Activated T-cell treated with anti-CD3 and anti-CD28 coated beads for 24 hours (primary cell): ENCODE results near the gene MYH13.

ENCODE experiments used
- DNase-seq: peaks from one replicate; pipeline ENCODE4 v3.0.0-alpha.2; 2020; ENCODE audit warnings: low read depth

The MYH13 gene

GRCh38 chr17:10372906-10373305 lies at the start of gene MYH13:
Gene MYH13 (minus strand): TSS chr17:10373006. CDS start chr17:10364530, 8,476 bp downstream.
- no peak for DNase-seq

DNA sequence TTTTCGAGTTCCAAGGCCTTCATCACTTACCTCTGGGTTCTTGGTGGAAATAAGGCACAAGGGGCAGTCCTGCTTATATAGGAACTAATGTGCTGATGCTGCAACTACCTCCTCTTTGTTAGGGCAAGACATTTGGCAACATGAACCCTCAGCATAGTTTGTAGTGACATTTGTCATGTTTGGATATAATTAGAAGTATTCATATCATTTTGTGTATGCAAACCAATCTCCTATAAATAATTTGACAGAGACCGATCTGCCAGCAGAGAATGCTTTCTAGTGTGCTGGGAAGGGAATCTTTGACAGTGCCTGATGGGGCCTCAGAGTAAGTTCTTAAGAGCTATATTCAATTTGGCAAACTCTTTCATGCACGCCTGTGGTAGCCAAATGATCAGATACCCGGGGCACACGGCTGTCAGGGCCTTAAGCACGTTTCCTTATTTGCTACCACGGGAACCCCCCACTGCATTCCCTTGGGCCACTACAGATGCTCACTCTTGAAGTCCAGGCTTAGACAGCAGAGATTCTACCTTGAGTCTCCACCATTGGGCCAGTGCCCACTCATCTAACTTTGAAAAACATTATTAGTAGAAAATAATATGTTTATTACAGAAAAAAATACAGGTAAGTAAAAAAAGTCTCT lies 49.2 kb upstream of the MYH13 start, which contains the start of gene MYH8:
MYH8 (minus strand) TSS at position 51 of the 643 bp plus-strand sequence. CDS start 1,723 bp downstream, outside the sequence.
- no peak for DNase-seq

GRCh38 chr17:10421211-10421610 lies 48.4 kb upstream of the MYH13 start:
- no peak for DNase-seq

GRCh38 chr17:10420811-10421210 lies 48.0 kb upstream of the MYH13 start:
- DNase-seq = no peak

DNA sequence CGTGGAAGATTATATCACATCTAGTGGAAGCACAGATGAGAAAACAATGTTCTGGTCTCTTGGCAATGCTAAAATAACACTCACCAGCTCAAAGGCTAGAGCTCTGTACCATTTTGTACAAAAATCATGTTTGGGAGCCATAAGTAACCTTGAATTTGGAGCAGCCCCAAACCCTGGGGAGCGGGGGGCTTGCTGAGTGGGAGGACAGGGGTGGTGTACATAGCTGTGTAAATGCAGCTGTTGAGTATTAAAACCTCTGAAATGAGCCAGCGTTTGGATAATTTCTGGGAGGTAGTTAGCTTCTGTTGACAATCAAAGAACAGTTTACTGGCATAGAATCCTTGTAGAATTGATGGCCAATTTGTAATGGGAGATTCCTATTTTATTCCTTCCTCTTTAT lies 44.6 kb upstream of the MYH13 start:
- DNase-seq = no peak

- no peak for DNase-seq
Observed at GRCh38 chr17:10415161-10415560, 42.4 kb upstream of the MYH13 start.

DNA sequence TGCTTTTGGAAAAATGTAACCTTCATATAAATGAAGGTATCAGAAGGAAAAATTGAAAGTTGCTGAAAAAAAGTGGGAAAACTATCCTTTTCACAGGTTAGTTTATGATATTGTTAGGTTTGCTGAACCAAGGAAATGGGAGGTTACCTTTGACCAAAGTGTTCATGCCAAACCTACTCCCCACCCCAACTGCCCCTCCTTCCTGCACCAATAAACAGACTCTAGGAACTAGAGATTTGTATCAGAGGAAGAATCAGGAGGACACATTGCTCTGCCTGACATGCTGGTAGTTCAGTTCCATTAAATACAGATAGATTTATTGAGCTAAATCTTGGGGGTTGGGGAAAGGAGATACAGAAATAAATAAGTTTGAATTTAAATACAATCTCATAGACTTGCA lies 30.8 kb upstream of the MYH13 start:
- DNase-seq = no peak

DNA sequence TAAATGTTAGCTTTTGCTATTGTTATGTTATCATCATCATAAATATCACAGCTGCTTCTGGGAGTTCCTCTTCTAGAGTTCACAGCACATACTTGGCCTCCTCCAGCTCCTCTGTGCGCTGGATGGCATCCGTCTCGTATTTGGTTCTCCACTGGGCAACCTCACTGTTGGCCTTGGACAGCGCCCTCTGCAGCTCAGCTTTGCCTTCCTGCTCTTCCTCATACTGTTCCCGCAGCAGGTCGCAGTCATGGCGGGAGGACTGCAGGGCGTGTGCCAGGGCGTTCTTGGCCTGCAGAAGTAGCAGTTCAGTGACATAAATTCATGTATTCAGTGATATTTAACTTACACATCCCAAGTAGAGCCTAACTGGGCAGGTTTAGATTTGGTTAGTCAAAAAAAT lies 25.5 kb upstream of the MYH13 start:
- no peak for DNase-seq

DNA sequence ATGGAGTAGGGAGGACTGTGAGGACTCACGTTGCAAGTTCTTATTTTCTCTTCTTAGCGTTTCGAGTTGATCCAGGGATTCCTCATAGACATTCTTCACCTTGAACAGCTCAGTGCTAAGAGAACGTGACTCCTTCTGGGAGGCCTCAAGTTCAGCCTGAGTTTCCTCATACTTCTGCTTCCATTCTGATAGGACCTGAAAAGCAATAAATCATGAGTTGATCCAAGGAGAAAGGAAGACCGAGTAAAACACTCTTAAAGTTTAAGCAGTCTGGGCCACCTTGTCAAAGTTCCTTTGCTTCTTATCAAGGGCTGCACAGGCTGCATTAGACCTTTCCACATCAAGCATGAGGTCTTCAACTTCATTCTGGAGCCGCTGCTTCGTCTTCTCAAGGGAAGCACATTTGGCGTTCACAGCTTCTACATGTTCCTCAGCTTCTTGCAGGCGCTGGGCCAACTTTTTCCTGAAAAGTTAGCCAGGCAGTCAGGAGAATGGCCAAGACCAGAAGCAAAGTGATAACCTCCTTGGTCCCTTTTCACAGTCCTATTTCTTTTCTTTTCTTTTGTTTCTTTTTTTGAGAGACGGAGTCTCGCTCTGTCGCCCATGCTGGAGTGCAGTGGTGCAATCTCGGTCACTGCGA lies 23.8 kb upstream of the MYH13 start:
- DNase-seq = no peak

DNA sequence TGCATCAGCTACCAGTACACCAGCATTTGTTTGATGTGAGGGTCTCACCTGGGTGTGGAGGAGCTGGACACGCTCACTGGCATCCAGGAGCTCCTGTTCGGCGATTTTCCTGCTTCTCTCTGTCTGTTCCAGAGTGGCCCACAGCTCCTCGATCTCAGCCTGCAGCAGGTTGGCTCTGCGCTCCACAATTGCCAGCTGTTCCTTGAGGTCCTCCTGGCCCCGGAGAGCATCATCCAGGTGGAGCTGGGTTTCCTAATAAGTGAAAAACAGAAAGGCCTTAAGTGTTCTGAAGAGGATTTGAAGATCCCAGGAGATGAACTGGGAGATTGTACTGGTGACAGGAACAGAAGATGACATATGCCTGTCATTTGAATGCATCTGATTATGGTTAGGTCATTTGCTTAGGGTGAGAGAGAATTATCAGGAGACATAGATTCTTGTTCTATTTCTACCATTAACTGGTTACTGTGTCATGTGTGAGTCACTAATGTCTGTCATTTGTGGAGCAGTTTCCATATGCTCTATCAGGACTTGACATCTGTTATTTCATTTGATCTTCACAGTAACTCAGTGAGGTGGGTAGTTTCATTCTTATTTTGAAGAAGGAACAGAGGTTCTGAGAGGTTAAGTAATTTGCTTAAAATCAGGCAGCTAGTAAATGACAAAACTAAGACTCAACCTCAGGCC lies 21.5 kb upstream of the MYH13 start:
- no peak for DNase-seq

DNA sequence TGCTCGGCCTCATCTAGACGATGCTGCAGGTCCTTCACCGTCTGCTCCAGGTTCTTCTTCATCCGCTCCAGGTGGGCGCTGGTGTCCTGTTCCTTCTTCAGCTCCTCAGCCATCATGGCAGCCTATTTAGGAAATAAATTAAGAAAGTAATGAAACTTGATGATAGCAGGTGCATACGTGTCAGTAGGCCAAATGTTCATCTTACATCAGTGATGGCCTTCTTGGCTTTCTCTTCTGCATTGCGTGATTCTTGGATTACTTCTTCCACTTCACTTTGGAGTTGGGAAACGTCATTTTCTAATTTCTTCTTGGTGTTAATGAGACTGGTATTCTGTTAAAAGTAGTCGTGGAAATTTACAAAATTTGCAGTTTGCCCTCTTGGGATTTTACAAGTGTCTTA lies 20.1 kb upstream of the MYH13 start:
- no peak for DNase-seq

GRCh38 chr17:10385871-10386270 lies 13.1 kb upstream of the MYH13 start:
- DNase-seq = no peak

DNA sequence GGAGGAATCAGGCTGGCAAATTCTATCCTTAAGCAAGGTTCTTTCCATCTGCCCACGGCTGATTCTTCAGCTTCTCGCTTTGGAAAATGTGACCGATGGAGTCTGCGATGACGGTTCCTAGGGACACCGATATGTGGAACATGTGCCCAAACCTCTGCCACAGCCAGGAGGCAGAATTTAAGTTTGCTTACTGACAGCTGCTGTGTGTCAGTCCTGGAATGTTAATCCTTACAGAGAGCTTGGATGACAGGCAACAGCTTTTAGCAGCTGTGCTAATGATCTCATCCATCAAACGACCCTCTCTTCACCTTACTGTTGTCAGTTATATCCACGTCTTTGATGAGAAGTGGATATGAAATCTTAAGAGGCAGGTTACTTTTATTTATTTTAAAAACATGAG lies 11.4 kb upstream of the MYH13 start:
- DNase-seq = no peak

GRCh38 chr17:10380631-10381408 lies 8.0 kb upstream of the MYH13 start:
- DNase-seq = no peak

DNA sequence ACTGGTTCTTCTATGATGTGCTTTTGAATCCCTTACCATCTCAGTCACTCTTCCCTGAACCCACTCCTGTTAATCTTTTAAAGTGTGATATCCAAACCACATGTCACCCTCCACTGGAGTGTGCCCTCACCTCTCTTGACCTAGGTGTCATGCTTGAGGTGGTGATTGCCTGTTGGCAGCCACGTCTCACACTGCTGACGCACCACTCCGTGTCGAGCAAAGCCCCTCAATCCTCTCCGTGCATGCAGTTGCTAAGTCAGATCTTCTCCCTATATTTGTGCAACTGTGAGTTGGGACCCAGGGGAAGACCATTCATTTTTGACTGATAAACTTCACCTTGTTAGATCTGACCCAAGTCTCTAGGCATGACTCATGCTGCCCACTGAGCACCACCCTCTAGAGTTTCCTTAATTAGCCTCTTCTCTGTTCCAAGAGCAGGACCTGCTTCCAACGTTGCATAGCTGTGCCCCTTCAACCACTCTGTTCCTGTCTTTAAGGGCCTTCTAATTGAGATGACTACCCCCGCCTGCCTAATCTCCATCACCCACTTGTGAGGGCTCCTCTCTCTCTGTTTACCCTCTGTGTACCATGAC lies 2.7 kb downstream of the MYH13 start:
- no peak for DNase-seq

GRCh38 chr17:10369239-10369638 lies 3.6 kb downstream of the MYH13 start:
- no peak for DNase-seq

DNA sequence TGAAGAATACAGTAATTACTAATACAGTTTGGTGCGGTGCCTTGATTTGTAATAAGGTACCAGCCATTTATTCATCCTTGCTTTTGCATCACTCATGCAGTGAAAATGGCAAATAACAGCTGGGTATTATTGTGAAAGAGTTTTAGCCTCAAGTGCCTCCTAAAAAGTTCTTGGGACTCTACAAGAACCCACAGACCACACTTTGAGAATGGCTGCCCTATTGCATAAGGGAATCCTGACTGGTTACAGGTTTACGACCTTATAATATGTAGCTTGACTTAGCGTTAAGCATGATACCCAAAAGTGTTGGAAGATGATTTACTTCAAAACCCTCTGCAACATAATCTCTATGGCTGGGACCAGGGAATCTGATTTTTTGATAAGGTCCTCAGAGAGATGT lies 4.2 kb downstream of the MYH13 start:
- DNase-seq = no peak

DNA sequence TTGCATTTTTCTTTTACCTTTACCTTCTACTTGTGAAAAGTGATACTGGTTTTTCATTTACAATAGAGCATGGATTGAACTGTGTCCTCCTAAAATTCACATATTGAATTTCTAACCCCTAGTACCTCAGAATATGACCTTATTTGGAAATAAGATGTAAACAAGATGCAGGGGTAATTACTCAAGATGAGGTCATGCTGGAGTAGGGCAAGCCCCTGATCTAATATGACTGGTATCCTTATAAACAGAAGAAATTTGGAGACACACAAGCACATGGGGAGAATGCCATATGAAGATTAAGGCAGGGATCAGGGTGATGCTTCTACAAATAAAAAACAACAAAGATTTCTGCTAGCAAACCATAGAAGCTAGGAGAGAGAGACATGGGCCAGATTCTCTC lies 12.2 kb downstream of the MYH13 start:
- DNase-seq = no peak

DNA sequence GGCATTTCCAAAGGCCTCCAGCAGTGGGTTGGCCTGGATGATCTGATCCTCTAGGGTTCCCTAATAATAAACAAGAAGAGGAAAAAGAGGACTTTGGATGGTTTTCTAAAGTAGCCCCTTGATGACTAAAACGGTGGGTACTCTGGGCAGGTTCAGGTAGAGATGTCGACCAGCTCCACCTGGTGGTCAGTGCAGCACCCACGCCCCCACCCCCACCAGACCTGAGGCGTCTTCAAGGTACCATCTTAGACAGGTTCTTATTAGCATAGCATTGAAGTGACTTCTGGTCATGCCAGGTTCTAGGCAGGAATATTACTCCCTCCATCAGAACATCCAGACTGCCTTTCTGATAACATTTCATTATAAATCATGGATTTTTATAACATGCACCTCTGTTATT lies 15.0 kb downstream of the MYH13 start:
- no peak for DNase-seq

GRCh38 chr17:10354651-10355050 lies 18.2 kb downstream of the MYH13 start:
- no peak for DNase-seq

- no peak for DNase-seq
Observed at GRCh38 chr17:10352893-10353292, 19.9 kb downstream of the MYH13 start.

DNA sequence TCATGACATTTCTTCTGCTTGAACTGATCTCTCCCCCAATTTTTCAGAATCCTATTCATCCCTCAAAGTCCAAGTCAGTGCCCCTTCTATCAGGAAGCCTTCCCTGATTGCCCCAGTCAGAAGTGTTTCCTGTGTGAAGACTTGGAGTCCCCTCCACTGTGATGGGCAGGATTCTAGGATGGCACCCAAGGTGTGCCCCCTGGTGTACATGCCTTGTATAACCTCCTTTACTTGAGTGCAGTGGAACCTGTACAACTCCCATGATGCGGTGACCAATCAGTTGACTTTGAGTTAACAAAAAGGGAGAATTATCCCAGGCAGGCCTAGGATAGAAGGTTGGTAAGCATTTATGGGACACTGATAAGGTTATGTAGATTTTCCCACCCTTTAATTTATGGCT lies 23.4 kb downstream of the MYH13 start:
- no peak for DNase-seq
